Frontal cortex (tissue), 4 donors: ENCODE measurements around the gene BHLHA9. TPM values are rescaled to one million over a fixed set of nuclear protein-coding genes. Genes with fewer than 3 reads are reported as not detected.
"Not testable (repeated sequence)": the region's sequence is repeated elsewhere in the genome, so short reads cannot be mapped to it uniquely, and the experiment has no call there.

Source experiments
- DNase-seq, 2 donors: peaks; one replicate each; pipeline ENCODE4 v3.0.0; 2012; ENCODE audit warnings: low spot score in 2 of 2
- FAIRE-seq: peaks from 2 replicates; lab custom pipeline; 2012; peaks lifted over from hg19 to GRCh38; lab: Jason Lieb, UNC
- total RNA-seq: library from RNA; depleted of rRNA; stranded (reverse); fragments of >200 nt; gene quantifications from one replicate; pipeline ENCODE4 v1.2.3, GENCODE V29; 2014
- donor health status: control.
- donor health status: control.
- donor health status: control.

The BHLHA9 gene
- total RNA-seq, 1 donor from 2014 or later = not detected

DNA sequence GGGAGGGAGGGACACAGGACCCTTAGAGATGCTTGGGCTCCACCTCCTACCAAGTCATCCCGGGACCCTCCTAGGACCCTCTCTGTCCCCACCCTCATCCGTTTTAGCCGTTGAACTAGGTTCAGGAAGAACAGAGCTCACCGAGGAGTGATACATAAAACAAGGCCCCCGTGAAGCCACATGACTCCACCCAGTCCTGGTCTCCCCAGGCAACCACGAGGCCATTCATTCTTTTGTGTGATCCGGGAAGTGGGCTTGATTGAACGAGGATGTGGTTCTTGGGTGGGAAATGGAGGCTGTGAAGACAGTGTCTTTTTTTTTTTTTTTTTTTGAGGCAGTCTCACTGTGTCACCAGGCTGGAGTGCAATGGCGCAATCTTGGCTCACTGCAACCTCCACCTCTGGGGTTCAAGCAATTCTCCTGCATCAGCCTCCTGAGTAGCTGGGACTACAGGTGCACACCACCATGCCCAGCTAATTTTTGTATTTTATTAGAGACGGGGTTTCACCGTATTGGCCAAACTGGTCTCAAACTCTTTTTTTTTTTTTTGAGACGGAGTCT lies 24.0 kb downstream of the BHLHA9 start:
- no peak for FAIRE-seq
- no peak for DNase-seq

DNA sequence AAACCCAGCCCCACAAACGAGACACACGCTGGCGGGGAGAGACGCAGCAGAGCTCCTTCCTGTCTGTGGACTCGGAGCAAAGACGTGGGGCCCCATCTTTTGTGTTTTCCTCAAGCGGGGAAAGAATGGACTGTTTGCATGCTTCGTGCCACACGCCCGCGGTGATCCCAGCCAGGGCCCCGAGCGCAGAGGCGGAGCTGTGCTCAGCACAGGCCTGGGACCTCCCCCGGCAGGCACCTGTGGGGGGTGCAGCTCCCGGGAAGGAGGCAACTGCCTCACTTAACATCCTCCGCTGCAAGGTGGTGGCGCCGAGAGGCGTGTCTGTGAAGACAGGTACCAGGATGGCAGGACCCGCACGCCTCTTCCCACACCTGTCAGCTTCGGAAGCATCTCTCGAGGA lies 28.4 kb downstream of the BHLHA9 start:
- DNase-seq (no peak), FAIRE-seq (no peak)

DNA sequence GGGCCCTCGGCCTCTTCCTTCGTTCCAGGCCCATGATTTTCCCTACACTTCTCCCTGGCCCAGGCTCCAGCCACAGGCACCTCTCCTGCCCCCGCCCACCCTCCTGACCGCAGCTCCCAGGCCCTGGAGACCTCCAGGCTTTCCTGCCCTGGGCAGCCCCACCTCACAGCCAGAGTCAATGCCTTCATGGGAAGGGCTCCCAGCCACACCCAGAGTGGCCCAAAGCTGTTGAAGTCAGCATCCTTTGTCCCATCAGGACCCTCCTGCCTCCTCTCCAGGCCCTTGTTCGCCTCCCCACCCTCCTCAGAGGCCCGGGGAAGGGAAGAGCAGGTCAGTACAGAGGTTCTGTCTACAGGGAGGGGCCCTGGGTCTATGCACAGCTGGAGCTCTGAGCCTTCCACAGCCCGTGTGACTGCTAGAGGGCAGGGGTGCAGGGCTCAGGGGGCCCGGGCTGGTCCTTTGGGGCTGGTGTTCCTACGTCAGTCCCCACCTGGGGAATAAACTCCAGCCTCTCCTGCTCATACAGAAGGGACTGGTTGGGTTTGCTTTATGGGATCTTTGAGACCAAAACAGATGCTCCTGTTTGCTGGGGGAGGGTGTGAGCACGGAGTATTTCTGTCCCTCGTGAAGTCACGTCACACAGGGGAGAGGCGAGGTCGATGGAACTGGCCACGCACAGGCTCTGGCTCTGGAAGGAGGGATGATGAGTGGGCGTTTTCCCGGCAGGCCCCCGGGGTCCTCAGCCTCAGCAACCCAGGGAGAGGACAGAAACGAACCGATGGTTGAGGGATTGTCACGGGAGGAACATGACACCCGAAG lies 29.5 kb downstream of the BHLHA9 start:
- no peak for FAIRE-seq
- DNase-seq = no peak

DNA sequence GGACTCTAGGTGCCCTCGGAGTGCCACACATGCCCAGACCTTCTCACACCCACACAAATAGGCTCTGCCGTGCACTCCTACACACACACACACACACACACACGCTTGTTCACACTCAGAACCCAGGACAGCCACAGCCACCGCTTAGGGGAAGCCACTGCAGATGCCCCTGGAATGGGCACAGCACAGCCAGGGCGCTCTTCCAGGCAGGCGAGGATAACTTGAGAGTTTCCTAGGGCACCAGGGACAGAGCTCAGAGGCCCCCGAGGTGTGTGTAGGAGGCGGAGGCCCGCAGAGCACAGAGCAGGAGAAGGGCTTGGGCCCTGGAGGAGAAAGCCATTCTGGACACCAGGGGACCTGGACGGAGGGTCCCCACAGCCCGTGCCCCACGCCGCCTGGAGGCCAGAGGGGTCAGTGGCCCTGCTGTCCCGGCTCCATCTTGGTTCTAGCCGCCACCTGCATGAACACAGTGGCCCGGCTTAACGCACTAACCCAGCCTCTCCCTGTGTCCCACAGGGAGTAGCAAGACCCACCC lies 30.2 kb downstream of the BHLHA9 start:
- DNase-seq (peak in 1 of 2 donors; percentile 45), FAIRE-seq (no peak)

DNA sequence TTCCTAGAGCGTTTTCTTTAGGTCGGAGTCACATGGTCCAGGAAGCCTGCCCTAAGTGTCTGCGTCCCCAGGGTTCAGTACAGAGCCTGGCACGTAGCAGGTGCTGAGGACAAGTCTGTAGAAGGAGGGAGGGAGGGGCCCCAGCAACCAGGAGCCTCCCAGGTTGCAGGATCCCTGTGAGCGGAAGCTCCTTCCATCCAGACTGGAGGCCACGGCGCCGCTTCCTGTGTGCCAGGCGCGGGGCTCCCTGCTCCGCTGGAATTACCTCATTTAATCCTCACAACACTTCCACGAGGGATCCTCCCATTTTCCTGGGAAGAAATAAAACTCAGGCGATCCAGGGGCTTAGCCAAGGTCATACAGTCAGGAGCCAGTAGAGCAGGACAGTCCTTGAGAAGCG lies 31.3 kb downstream of the BHLHA9 start:
- DNase-seq = no peak
- FAIRE-seq = no peak

DNA sequence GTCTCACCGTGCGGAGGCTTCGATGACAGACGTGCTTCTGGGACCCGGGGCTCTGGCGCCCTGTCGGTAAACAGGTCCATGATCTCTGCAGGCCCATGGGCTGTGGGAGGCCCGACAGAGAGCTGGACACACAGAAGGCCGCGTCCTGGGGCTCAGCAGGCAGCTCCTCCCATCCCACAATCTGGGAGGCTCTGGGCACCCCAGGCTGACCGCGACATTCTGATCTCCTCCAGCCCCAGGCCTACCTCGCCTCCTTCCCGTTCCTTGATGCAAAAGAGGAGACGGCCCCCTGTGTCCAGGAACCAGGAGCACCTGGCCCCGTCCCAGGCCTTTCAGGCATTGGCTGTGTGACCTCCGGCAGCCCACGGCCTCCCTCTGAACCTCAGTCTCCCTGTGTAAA lies 32.5 kb downstream of the BHLHA9 start:
- DNase-seq (no peak), FAIRE-seq (no peak)

DNA sequence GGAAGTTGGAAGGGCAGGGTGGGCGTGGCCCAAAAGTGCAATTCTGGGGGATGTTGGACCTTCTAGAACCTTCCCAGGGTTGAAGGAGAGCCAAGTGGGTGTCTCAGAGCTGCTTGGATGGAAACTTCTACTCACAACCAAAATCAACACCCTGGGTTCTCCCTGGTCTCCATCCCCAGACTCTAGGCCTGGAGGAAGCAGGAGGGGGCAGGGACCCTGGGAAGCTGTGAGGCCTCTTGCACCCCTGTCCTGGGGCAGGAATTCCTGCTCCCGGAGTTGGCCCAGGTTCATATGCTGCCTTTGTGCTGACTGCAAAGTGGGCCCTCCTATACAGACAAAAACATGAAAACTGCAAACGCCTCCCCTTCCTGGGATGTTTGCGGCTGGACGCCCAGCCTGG lies 34.3 kb downstream of the BHLHA9 start:
- FAIRE-seq (no peak), DNase-seq (no peak)

DNA sequence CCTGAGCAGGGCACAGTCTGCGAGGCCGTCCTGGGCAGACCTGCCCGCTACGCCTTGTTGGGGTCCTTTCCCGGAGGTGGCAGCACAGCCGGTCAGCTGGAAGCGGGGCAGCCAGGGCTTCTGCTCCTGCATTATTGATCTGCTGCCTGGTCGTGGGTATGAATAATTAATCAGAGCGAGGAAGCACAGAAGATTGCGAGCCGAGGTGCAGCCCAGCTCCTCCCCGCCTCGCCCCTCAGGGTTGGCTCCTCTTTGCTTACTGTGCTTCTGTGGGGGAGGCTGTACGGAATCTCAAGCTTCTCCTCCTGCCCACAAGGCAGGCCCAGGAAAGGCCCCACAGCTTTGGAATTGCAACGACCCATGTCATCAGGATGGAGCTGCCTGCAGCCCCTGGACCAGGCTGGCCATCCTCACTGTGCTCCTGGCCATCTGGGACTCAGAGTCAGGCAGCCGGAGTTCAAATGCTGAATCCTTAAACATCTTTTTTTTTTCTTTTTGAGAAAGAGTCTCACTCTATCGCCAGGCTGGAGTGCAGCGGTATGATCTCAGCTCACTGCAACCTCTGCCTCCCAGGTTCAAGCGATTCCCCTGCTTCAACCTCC lies 34.8 kb downstream of the BHLHA9 start:
- DNase-seq = no peak

DNA sequence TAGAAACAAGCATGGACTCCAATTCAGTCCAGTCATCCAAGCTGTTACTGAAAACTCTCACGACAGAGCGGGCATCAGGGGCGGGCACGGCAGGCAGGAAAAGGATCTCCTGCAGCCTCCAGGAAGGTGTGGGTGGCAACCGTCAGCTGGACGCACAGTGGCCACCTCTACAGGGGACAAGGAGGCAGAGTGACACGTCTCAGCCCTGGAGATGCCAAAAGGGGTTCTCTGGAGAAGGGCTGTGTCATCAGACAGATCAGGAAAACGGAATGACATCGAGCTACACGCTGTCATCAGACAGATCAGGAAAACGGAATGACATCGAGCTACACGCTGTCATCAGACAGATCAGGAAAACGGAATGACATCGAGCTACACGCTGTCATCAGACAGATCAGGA lies 37.6 kb downstream of the BHLHA9 start:
- not testable (repeated sequence) for FAIRE-seq, DNase-seq

More for the DNA sequence above, 34.8 kb downstream of the BHLHA9 start:
- FAIRE-seq = no peak

DNA sequence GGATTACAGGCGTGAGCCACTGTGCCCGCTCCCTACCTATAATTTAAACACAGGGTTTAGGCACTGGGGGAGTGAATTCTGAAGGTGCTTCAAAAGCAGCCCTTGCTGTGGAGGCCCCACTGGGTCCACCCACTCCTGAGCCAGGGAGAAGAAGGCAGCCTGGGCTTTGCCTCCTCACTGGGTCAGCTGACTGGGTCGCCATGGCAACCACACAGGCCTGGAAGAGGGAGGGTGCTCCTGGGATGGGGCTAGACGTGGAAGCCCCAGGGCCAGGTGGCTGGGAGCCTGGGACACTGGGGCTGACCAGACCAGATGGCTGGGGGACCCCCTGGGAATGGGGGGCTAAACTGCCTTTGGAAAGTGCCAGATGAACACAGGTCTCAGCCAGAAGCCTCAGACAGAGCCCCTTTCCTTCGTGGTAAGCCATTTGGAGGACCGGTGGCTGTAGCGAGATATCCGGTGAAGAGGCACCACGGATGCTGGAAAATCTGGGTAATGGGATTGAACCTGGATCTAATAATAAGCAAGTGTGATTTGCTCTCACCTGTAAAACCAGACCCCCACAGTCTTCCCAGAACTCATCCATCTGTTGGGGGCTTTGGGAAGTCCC lies 42.1 kb downstream of the BHLHA9 start:
- no peak for DNase-seq

DNA sequence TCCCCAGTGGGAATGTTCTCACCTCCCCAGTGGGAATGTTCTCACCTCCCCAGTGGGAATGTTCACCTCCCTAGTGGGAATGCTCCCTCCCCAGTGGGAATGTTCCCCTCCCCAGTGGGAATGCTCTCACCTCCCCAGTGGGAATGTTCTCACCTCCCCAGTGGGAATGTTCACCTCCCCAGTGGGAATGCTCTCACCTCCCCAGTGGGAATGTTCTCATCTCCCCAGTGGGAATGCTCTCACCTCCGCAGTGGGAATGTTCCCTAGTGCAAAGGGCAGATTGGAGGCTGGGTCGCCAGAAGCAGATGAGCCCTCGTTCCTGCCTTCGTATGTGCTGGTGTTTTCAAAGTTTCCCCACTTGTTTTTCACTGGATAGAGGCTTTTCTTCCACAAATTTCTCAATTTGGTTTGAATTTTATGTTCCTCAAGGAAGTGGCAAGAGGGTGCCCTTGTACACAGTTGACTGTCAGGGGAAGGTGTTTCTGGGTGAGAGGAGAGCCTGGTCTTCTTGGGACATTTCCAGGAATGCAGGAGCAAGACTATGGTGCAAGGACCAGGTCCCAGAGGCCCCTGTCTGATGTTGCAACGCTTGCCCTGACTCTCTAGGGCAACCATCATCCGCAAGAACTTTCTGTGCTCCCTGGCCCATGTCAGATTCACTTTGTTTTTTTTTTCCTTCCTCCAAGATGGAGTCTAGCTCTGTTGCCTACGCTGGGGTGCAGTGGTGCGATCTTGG lies 43.2 kb downstream of the BHLHA9 start:
- FAIRE-seq (no peak), DNase-seq (no peak)

More for the DNA sequence above, 42.1 kb downstream of the BHLHA9 start:
- FAIRE-seq = no peak

DNA sequence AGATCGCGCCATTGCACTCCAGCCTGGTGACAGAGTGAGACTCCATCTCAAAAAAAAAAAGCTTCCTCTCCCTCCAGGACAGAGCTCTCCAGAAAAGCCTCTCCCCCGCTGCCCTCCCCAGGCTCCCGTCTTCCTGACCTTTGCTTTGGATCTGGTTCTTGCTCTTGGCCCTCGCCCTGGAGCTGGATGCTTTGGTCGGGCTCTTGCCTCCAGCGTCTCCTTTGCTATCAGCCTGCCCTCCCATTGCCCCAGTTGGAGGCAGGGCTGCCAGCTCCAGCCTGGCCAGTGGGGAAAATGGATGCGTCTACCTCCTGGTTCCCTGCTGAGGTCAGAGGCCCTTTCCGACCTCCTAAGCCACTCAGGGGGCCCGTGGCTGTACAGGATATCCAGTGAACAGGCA lies 45.2 kb downstream of the BHLHA9 start:
- FAIRE-seq (no peak), DNase-seq (no peak)

DNA sequence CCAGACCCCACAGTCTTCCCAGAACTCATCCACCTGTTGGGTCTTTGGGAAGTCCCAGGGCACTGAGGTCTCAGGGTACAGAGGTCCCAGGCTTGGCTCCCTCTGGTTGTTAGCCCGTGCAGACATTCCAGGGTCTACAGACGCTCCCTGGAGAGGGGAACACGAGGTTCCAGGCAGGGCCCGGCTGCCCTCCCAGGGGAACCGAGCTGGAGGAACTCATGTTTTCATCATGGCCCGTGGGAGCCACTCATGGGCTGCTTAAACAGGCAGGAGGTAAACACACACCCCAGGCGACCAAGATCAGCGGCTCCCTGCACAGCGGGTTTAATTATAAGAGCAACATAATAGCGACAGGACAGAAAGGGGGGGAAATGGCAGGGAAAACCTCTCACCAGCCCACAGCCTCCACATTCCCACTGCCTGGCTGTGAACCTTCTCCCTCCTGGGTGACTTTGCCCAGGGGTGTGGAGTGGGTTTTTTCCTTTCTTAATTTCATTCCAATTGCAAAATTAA lies 45.7 kb downstream of the BHLHA9 start:
- FAIRE-seq = no peak

More for the DNA sequence above, 45.7 kb downstream of the BHLHA9 start:
- DNase-seq = no peak

Other genes with a start within 250 kb of the BHLHA9 start
- gene ABR, start 90.5 kb upstream of the BHLHA9 start, total RNA-seq = 123 TPM
- not detected for gene TRARG1, start 9.2 kb downstream of the BHLHA9 start, total RNA-seq
- gene YWHAE, start 129.8 kb downstream of the BHLHA9 start, total RNA-seq = 597 TPM
- gene CRK, start 185.8 kb downstream of the BHLHA9 start, total RNA-seq = 164 TPM
- 9.0 TPM for gene MYO1C, start 222.2 kb downstream of the BHLHA9 start, total RNA-seq
- gene INPP5K, start 246.2 kb downstream of the BHLHA9 start, total RNA-seq = 28.5 TPM